Daoy (cell line): ENCODE data around the gene NEDD4. TPM values are rescaled to one million over a fixed set of nuclear protein-coding genes. Genes with fewer than 3 reads are reported as not detected.

Experiments
- DNase-seq: peaks from one replicate; pipeline ENCODE4 v3.0.0-alpha.2; 2015; ENCODE audit warnings: low read depth
- total RNA-seq: library from RNA; depleted of rRNA; stranded (reverse); fragments of >200 nt; shearing (Covaris generic); gene quantifications from 2 replicates; pipeline ENCODE4 v1.2.3, GENCODE V29; 2014

The NEDD4 gene
- total RNA-seq, 1 experiment from 2014 or later = 27.9 TPM

DNA sequence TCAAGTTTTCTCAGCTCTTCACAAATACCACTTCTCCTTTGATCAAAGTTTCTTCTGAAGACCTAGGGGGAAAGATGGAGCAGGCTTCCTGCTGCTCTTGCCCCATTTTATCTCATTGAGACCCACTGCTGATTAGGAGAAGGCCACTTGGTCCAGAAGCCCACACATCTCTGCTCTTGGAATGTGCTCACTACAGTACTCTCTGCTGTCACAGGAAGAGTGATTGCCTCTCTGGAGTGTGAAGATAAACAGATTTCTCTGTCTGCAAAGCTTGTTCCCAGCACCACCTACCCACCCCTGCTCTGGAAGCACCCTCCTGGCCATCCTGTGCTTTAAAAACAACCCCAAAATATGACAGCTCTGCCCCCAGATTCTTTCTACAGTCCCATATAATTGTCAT is 209.1 kb downstream of the NEDD4 start:
- no peak for DNase-seq

DNA sequence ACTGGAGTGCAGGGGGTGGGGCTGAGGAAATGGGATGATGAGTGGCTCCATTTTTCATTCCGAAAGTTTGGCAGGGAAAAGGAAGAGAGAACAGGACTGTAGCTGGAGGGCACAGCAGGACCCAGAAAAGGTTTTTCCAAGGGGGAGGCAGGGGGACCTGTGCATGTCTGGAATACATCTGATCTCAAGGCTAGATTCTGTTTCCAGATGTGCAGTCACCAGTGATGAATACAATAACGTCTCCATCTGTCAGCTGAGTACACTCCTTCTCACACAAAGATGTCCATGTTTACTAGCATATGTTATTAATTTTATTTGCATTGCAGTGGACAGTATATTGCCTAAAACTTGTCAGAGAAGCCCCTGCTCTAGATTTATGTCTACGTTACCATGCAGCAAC is 210.5 kb downstream of the NEDD4 start:
- no peak for DNase-seq

DNA sequence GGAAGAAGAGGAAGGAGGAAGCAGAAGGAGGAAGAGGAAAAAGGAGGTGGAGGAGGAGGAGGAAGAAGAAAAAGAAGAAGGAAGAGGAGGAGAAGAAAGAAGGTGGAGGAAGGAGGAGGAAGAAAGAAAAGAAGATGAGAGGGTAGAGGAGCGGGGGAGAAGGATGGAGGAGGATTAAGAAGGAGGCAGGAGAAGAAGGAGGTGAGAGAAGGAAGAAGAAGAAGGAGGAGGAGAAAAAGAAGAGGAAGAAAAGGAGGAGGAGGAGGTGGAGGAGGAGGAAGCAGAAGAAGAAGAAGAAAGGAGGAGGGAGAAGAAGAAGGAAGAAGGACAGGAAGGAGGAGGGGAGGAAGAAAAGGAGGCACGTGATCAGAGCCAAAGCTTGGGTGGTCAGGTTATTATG is 213.1 kb downstream of the NEDD4 start:
- DNase-seq = no peak

DNA sequence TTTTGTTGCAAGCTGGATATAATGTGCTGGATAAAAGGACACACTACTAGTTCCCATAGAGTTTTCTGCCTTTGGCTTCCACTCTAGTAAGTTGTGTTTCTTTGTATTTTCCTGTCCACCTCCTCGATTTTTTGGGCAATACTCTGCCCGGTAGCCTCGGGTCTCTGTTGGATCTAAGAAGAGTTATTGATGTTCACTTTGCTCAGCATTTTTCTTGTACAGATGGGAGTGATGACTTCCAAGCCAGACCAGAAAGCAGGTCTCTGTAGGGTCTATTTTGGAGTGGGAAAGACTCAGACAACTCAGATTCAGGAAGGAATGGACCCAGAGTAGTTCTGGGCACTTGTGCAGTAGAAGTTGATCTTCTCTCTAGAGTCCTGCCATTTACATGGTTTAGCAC is 214.5 kb downstream of the NEDD4 start:
- no peak for DNase-seq
